CD14-positive monocyte (primary cell): ENCODE data around the gene GSTK1. TPM values are rescaled to one million over a fixed set of nuclear protein-coding genes. Genes with fewer than 3 reads are reported as not detected.

Experiments
- DNase-seq, 3 donors: peaks; one replicate each; pipeline ENCODE4 v3.0.0-alpha.2; 2011 to 2022
- H2AFZ ChIP-seq: 2 replicates; pipeline ENCODE4 v1.6.0; 2012; ENCODE audit warnings: mild to moderate bottlenecking, low read depth, low read length, inconsistent platforms; ENCODE audit not compliant: insufficient read depth, poor library complexity, severe bottlenecking
- H3K27ac ChIP-seq, 2 donors: 1 replicate in 1 of 2; 2 replicates in 1 of 2; pipeline ENCODE4 v1.5.1; 2012 to 2013; ENCODE audit warnings: low read length in 2 of 2, control low read depth in 1 of 2, inconsistent platforms in 1 of 2, low read depth in 1 of 2, mild to moderate bottlenecking in 1 of 2
- H3K27me3 ChIP-seq, 2 donors: one replicate each; pipeline versions ENCODE4 v1.6.0 to v1.6.1; 2011 to 2013; ENCODE audit warnings: low read length in 2 of 2; ENCODE audit not compliant: control insufficient read depth in 2 of 2, insufficient read depth in 2 of 2
- H3K36me3 ChIP-seq, 2 donors: replicated peaks in 1 of 2; 1 replicate in 1 of 2; 2 replicates in 1 of 2; pipeline versions ENCODE4 v1.5.1 to v1.6.1; 2012 to 2013; ENCODE audit warnings: low read length in 2 of 2, control low read depth in 1 of 2, inconsistent platforms in 1 of 2, mild to moderate bottlenecking in 1 of 2; ENCODE audit not compliant: insufficient read depth in 2 of 2, control insufficient read depth in 1 of 2
- H3K4me1 ChIP-seq, 2 donors: 1 replicate in 1 of 2; 2 replicates in 1 of 2; pipeline versions ENCODE4 v1.5.1 to v1.6.1; 2012 to 2013; ENCODE audit warnings: low read length in 2 of 2, control low read depth in 1 of 2, inconsistent platforms in 1 of 2, mild to moderate bottlenecking in 1 of 2, moderate library complexity in 1 of 2; ENCODE audit not compliant: insufficient read depth in 2 of 2, control insufficient read depth in 1 of 2
- H3K4me2 ChIP-seq: replicated peaks from 2 replicates; pipeline ENCODE3; 2012; ENCODE audit warnings: low read length, moderate library complexity, mild to moderate bottlenecking; ENCODE audit not compliant: poor library complexity, severe bottlenecking; ENCODE audit errors: extremely low read depth
- H3K4me3 ChIP-seq, 3 experiments: fragments of 200-600 bp in 1 of 3; sonication (generic) in 1 of 3; replicated peaks in 1 of 3; 1 replicate in 2 of 3; 2 replicates in 1 of 3; pipeline ENCODE4 v1.5.1; 2011 to 2013; ENCODE audit warnings: low read length in 3 of 3, mild to moderate bottlenecking in 3 of 3, control low read depth in 2 of 3, low read depth in 2 of 3, inconsistent platforms in 1 of 3, moderate library complexity in 1 of 3
- H3K79me2 ChIP-seq: 2 replicates; pipeline ENCODE4 v1.6.0; 2012; ENCODE audit warnings: mild to moderate bottlenecking, control low read depth, inconsistent platforms, low read length, moderate library complexity; ENCODE audit not compliant: insufficient read depth
- H3K9ac ChIP-seq: 2 replicates; pipeline ENCODE4 v1.6.0; 2017; ENCODE audit warnings: low read length, mild to moderate bottlenecking; ENCODE audit not compliant: insufficient read depth, poor library complexity, severe bottlenecking
- H3K9me3 ChIP-seq, 2 donors: replicated peaks in 1 of 2; 1 replicate in 1 of 2; 2 replicates in 1 of 2; pipeline versions ENCODE4 v1.5.1 to v1.6.1; 2012 to 2013; ENCODE audit warnings: low read length in 2 of 2, control low read depth in 1 of 2; ENCODE audit not compliant: control insufficient read depth in 1 of 2, insufficient read depth in 1 of 2
- H4K20me1 ChIP-seq: 2 replicates; pipeline ENCODE4 v1.6.0; 2012; ENCODE audit warnings: mild to moderate bottlenecking, low read length, control low read depth, moderate library complexity; ENCODE audit not compliant: insufficient read depth
- H3K27ac Mint-ChIP-seq, 7 donors: one replicate each; pipeline ENCODE4 v1.8.0; 2020; ENCODE audit warnings: mild to moderate bottlenecking in 7 of 7, mixed read lengths in 7 of 7, moderate library complexity in 6 of 7, inconsistent platforms in 2 of 7
- H3K27me3 Mint-ChIP-seq, 3 donors: one replicate each; pipeline ENCODE4 v1.8.0; 2021 to 2022; ENCODE audit warnings: low read depth in 3 of 3, mild to moderate bottlenecking in 3 of 3, mixed read lengths in 3 of 3, moderate library complexity in 3 of 3, inconsistent platforms in 1 of 3
- H3K36me3 Mint-ChIP-seq, 2 donors: one replicate each; pipeline ENCODE4 v1.8.0; 2020; ENCODE audit warnings: mixed read lengths in 2 of 2, inconsistent platforms in 1 of 2, mild to moderate bottlenecking in 1 of 2
- H3K4me1 Mint-ChIP-seq: one replicate; pipeline ENCODE4 v1.8.0; 2020; ENCODE audit warnings: mild to moderate bottlenecking, mixed read lengths
- H3K4me3 Mint-ChIP-seq, 2 donors: one replicate each; pipeline ENCODE4 v1.8.0; 2020; ENCODE audit warnings: mild to moderate bottlenecking in 2 of 2, mixed read lengths in 2 of 2, moderate library complexity in 1 of 2
- H3K9me3 Mint-ChIP-seq, 7 donors: one replicate each; pipeline ENCODE4 v1.8.0; 2020 to 2022; ENCODE audit warnings: mixed read lengths in 7 of 7, mild to moderate bottlenecking in 6 of 7, moderate library complexity in 6 of 7, inconsistent platforms in 2 of 7
- WGBS: methylation state at CpG from one replicate; pipeline ENCODE4 v1.1.5; 2013; ENCODE audit warnings: missing lambda C conversion rate; ENCODE audit not compliant: insufficient coverage; 5-methylcytosine and 5-hydroxymethylcytosine counted together
- intact Hi-C, 2 donors: fragments of 100-400 bp; cut with micrococcal nuclease; formaldehyde crosslinking; loops; one replicate each; pipeline versions ENCODE4 v1.15.0 to v1.15.1; 2023
- polyA plus RNA-seq, 3 donors: library from polyadenylated mRNA; depleted of rRNA in 1 of 3; unstranded in 2 of 3; stranded (reverse) in 1 of 3; fragments of 300-500 nt in 2 of 3; fragments of >200 nt in 1 of 3; fragmentation: Illumina TruSeq in 2 of 3; gene quantifications; 1 replicate in 2 of 3; 2 replicates in 1 of 3; pipeline ENCODE4 v1.2.3, GENCODE V29; 2012 to 2021
- TF ChIP-seq, protein P1 (sequence below): fragments of 200-600 bp; IDR thresholded peaks from one replicate; pipeline ENCODE4 v1.8.0; 2022; ENCODE audit warnings: antibody characterized with exemption, mild to moderate bottlenecking

Gene GSTK1
- polyA plus RNA-seq, 3 donors: 413 to 547 (median 427) TPM

DNA sequence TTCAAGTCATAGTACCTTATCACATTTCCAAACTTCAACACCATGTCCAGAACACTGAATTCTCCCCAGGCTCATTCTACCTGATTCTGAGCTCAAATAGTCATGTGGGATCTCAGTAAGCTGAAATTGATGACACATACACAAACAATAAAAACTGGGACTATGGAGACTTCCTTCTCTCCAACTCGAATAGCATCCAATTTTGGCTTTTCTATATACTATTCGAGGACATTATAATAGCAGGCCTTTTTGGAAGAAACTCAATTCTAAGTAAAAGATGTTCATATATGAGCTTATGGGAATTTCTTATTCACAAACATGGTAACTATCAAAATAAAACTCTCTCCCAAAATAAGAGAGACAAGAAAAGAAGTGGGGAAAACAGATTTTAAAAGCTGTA, 42.0 kb upstream of the GSTK1 start:
- Histone ChIP-seq H3K4me1 (peaks cover 28 to 29% of the 10 kb centered on the region in 2 donors), H3K4me3 (no peak overlapping the region), H3K27me3 (no peaks in the 10 kb centered on the region), H3K9ac (no peak overlapping the region), H4K20me1 (no peaks in the 10 kb centered on the region), H2AFZ (no peak overlapping the region), H3K36me3 (no peaks in the 10 kb centered on the region), H3K27ac (peak overlapping the region in 1 of 2 donors; percentile 81), H3K9me3 (no peaks in the 10 kb centered on the region), H3K79me2 (no peaks in the 10 kb centered on the region), H3K4me2 (no peak overlapping the region)
- peaks cover 0 to 3% (median 0%) of the 10 kb centered on the region in 7 donors for H3K9me3 Mint-ChIP-seq
- no CpG with 5 or more reads among the region's 2 CpGs for WGBS
- H3K27me3 Mint-ChIP-seq: peaks cover 0 to 7% (median 6%) of the 10 kb centered on the region in 3 donors
- peaks cover 0 to 9% of the 10 kb centered on the region in 2 donors for H3K36me3 Mint-ChIP-seq
- TF ChIP-seq, protein P1, sequence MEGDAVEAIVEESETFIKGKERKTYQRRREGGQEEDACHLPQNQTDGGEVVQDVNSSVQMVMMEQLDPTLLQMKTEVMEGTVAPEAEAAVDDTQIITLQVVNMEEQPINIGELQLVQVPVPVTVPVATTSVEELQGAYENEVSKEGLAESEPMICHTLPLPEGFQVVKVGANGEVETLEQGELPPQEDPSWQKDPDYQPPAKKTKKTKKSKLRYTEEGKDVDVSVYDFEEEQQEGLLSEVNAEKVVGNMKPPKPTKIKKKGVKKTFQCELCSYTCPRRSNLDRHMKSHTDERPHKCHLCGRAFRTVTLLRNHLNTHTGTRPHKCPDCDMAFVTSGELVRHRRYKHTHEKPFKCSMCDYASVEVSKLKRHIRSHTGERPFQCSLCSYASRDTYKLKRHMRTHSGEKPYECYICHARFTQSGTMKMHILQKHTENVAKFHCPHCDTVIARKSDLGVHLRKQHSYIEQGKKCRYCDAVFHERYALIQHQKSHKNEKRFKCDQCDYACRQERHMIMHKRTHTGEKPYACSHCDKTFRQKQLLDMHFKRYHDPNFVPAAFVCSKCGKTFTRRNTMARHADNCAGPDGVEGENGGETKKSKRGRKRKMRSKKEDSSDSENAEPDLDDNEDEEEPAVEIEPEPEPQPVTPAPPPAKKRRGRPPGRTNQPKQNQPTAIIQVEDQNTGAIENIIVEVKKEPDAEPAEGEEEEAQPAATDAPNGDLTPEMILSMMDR: no peak
- intact Hi-C loops: no loop called here
- DNase-seq: no peak
- peak overlapping the region in 2 of 7 donors; percentile 23 to 29 for H3K27ac Mint-ChIP-seq
- peaks cover 53% of the 10 kb centered on the region for H3K4me1 Mint-ChIP-seq
- H3K4me3 Mint-ChIP-seq: no peak overlapping the region

DNA sequence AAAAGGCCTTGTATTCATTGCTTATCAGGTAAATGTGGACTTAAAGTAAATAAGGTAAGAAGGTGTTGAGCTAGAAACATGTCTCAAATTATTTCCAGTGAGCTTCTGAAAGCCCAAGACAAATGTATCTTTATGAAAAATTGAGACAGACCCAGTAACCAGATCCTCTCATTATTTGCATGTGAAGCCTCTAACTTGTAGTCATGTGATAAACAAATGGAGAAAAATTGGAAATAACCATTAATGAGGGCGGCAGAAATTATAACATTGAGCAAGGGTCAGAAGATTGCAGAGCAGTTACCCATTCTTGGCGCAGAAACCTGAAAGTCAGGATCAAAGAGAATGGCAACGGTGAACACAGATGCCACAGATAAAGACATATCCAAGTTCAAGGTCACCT, 41.5 kb upstream of the GSTK1 start, which contains the start of gene TAS2R40:
Gene TAS2R40 (plus strand): TSS at position 301 of the 400 bp plus-strand sequence. CDS start 42 bp downstream, at position 343.
- Histone ChIP-seq H2AFZ (peak within 1 kb of the TSS; percentile 66), H3K36me3 (no peaks in the 10 kb centered on the region), H3K4me2 (peak within 1 kb of the TSS; percentile 36), H3K27me3 (no peaks in the 10 kb centered on the region), H3K27ac (peak within 1 kb of the TSS; percentile 58 to 81), H3K9me3 (no peaks in the 10 kb centered on the region), H3K9ac (no peak within 1 kb of the TSS), H3K4me1 (peaks cover 29 to 30% of the 10 kb centered on the region in 2 donors), H3K4me3 (peak within 1 kb of the TSS in 1 of 3 experiments; percentile 34), H3K79me2 (no peaks in the 10 kb centered on the region), H4K20me1 (no peaks in the 10 kb centered on the region)
- Mint-ChIP-seq H3K27ac (peak within 1 kb of the TSS; percentile 85 to 95 (median 92)), H3K36me3 (peaks cover 0 to 9% of the 10 kb centered on the region in 2 donors), H3K4me1 (peaks cover 57% of the 10 kb centered on the region), H3K9me3 (peaks cover 0 to 3% (median 0%) of the 10 kb centered on the region in 7 donors), H3K27me3 (peaks cover 0 to 7% (median 6%) of the 10 kb centered on the region in 3 donors), H3K4me3 (peak within 1 kb of the TSS; percentile 26 to 69)
- intact Hi-C loops: no loop called here
- no peak for DNase-seq
- TF ChIP-seq, protein P1: no peak
- whole genome bisulfite sequencing: 100% methylated on average over 3 of the region's 3 CpGs
